ENCODE results near the gene FOXC1.

GRCh38 chr6:1610497-1611321 lies 994 bp downstream of the FOXC1 start:
- no peak for TF ChIP-seq EP300 (IDR thresholded peaks at IDR 0.05)
- no peak for TF ChIP-seq CTCF (IDR thresholded peaks at IDR 0.05)
- no peak for TF ChIP-seq CEBPB (IDR thresholded peaks at IDR 0.05)
- TF ChIP-seq, protein P1, sequence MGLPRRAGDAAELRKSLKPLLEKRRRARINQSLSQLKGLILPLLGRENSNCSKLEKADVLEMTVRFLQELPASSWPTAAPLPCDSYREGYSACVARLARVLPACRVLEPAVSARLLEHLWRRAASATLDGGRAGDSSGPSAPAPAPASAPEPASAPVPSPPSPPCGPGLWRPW (IDR thresholded peaks at IDR 0.05): no peak
- no peak for TF ChIP-seq HOXA7 (CRISPR knock-in tag; IDR thresholded peaks at IDR 0.05)
- TF ChIP-seq POLR2A (IDR thresholded peaks at IDR 0.05; ENCODE audit: low read length): no peak
- no peak for TF ChIP-seq CHD2 (IDR thresholded peaks at IDR 0.05; ENCODE audit: low read length, partially characterized antibody)
- no peak for TF ChIP-seq NFE2L2 (conservative IDR thresholded peaks at IDR 0.05; ENCODE audit: low read length)
- no peak for TF ChIP-seq REST (IDR thresholded peaks at IDR 0.05)
- no peak for TF ChIP-seq RFX5 (IDR thresholded peaks at IDR 0.05)
- TF ChIP-seq ELK1 (IDR thresholded peaks at IDR 0.05; ENCODE audit: low read depth, low read length): no peak
- TF ChIP-seq MYC (IDR thresholded peaks at IDR 0.05; ENCODE audit: borderline replicate concordance, low read length): no peak
- no peak for TF ChIP-seq FOXS1 (CRISPR knock-in tag; IDR thresholded peaks at IDR 0.05)
